ENCODE data around the gene PINK1. TPM values are rescaled to one million over a fixed set of nuclear protein-coding genes. Genes with fewer than 3 reads are reported as not detected.

Gene PINK1
- total RNA-seq, 1 experiment from 2014 or later: 48.6 TPM

GRCh38 chr1:20685099-20685662, 51.9 kb downstream of the PINK1 start:
- CTCF ChIA-PET: no interaction called here
- Histone ChIP-seq H3K9me3 (ENCODE audit: insufficient read depth, low read depth) (no peaks in the 10 kb centered on the region), H4K20me1 (ENCODE audit: insufficient read depth) (no peaks in the 10 kb centered on the region), H3K4me2 (no peak overlapping the region), H3F3A (ENCODE audit: insufficient read depth, low read depth) (no peaks in the 10 kb centered on the region), H2AFZ (no peak overlapping the region), H3K27ac (no peak overlapping the region), H3K9me2 (ENCODE audit: insufficient read depth) (no peaks in the 10 kb centered on the region), H3K4me3 (no peak overlapping the region), H3K36me3 (ENCODE audit: low read depth) (no peaks in the 10 kb centered on the region), H3K4me1 (replicated peaks; ENCODE audit: insufficient read depth) (no peaks in the 10 kb centered on the region), H3K79me2 (ENCODE audit: low read depth) (no peaks in the 10 kb centered on the region), H3K27me3 (ENCODE audit: insufficient read depth, low read depth) (no peaks in the 10 kb centered on the region)
- no peak for DNase-seq
- no TSS peak for BruUV-seq (replicated peaks)
- POLR2A ChIA-PET (ENCODE audit: unreplicated experiment): no interaction called here
- TF ChIP-seq EZH2 (IDR thresholded peaks at IDR 0.05; ENCODE audit: low read depth): no peak
- no peak for TF ChIP-seq CTCF (conservative IDR thresholded peaks at IDR 0.05)
- intact Hi-C loops (cut with micrococcal nuclease; ENCODE audit: unreplicated experiment): no loop called here

GRCh38 chr1:20685741-20686140, 52.5 kb downstream of the PINK1 start:
- Histone ChIP-seq H4K20me1 (ENCODE audit: insufficient read depth) (no peaks in the 10 kb centered on the region), H2AFZ (no peak overlapping the region), H3K36me3 (ENCODE audit: low read depth) (no peaks in the 10 kb centered on the region), H3K9me2 (ENCODE audit: insufficient read depth) (no peaks in the 10 kb centered on the region), H3K27me3 (ENCODE audit: insufficient read depth, low read depth) (no peaks in the 10 kb centered on the region), H3K27ac (no peak overlapping the region), H3K9me3 (ENCODE audit: insufficient read depth, low read depth) (no peaks in the 10 kb centered on the region), H3K79me2 (ENCODE audit: low read depth) (no peaks in the 10 kb centered on the region), H3K4me3 (no peak overlapping the region), H3K4me2 (no peak overlapping the region), H3F3A (ENCODE audit: insufficient read depth, low read depth) (no peaks in the 10 kb centered on the region), H3K4me1 (replicated peaks; ENCODE audit: insufficient read depth) (no peaks in the 10 kb centered on the region)
- no peak for DNase-seq
- ChIA-PET CTCF (no interaction called here), POLR2A (ENCODE audit: unreplicated experiment) (no interaction called here)
- no TSS peak for BruUV-seq (replicated peaks)
- intact Hi-C loops (cut with micrococcal nuclease; ENCODE audit: unreplicated experiment): no loop called here
- TF ChIP-seq CTCF (conservative IDR thresholded peaks at IDR 0.05) (no peak), EZH2 (IDR thresholded peaks at IDR 0.05; ENCODE audit: low read depth) (no peak)

GRCh38 chr1:20686883-20687725, 53.8 kb downstream of the PINK1 start:
- Histone ChIP-seq H3K9me2 (ENCODE audit: insufficient read depth) (no peaks in the 10 kb centered on the region), H3K27me3 (ENCODE audit: insufficient read depth, low read depth) (no peaks in the 10 kb centered on the region), H2AFZ (no peak overlapping the region), H3K4me3 (no peak overlapping the region), H3K4me2 (no peak overlapping the region), H3K36me3 (ENCODE audit: low read depth) (no peaks in the 10 kb centered on the region), H3K27ac (no peak overlapping the region), H3K9me3 (ENCODE audit: insufficient read depth, low read depth) (no peaks in the 10 kb centered on the region), H3K4me1 (replicated peaks; ENCODE audit: insufficient read depth) (no peaks in the 10 kb centered on the region), H3F3A (ENCODE audit: insufficient read depth, low read depth) (no peaks in the 10 kb centered on the region), H4K20me1 (ENCODE audit: insufficient read depth) (no peaks in the 10 kb centered on the region), H3K79me2 (ENCODE audit: low read depth) (no peaks in the 10 kb centered on the region)
- intact Hi-C loops (cut with micrococcal nuclease; ENCODE audit: unreplicated experiment): no loop called here
- ChIA-PET POLR2A (ENCODE audit: unreplicated experiment) (no interaction called here), CTCF (no interaction called here)
- BruUV-seq (replicated peaks): no TSS peak
- no peak for DNase-seq
- TF ChIP-seq CTCF (conservative IDR thresholded peaks at IDR 0.05): no peak
- no peak for TF ChIP-seq EZH2 (IDR thresholded peaks at IDR 0.05; ENCODE audit: low read depth)
